SJCRH30 (cell line): Measurements from ENCODE around the gene PITRM1. TPM values are rescaled to one million over a fixed set of nuclear protein-coding genes. Genes with fewer than 3 reads are reported as not detected.

Experiments used
- DNase-seq, 2 experiments: peaks; one replicate each; pipeline ENCODE4 v3.0.0-alpha.2; 2015 to 2020
- H3K27ac ChIP-seq: fragments of 250-450 bp; sonication (Bioruptor Pico); 2 replicates; pipeline ENCODE4 v1.5.1; 2020; ENCODE audit warnings: mild to moderate bottlenecking, moderate library complexity
- H3K27me3 ChIP-seq: fragments of 250-450 bp; sonication (Bioruptor Pico); 2 replicates; pipeline ENCODE4 v1.5.1; 2020; ENCODE audit warnings: mild to moderate bottlenecking, moderate library complexity
- H3K36me3 ChIP-seq: fragments of 250-450 bp; sonication (Bioruptor Pico); 2 replicates; pipeline ENCODE4 v1.5.1; 2020; ENCODE audit warnings: mild to moderate bottlenecking, moderate library complexity
- H3K4me1 ChIP-seq: fragments of 250-450 bp; sonication (Bioruptor Pico); 2 replicates; pipeline ENCODE4 v1.5.1; 2020; ENCODE audit warnings: mild to moderate bottlenecking, moderate library complexity
- H3K4me3 ChIP-seq: fragments of 250-450 bp; sonication (Bioruptor Pico); 2 replicates; pipeline ENCODE4 v1.5.1; 2020; ENCODE audit warnings: mild to moderate bottlenecking, moderate library complexity
- H3K9me3 ChIP-seq: fragments of 250-450 bp; sonication (Bioruptor Pico); replicated peaks from 2 replicates; pipeline ENCODE4 v1.5.1; 2020; ENCODE audit warnings: mild to moderate bottlenecking, moderate library complexity
- total RNA-seq: library from RNA; depleted of rRNA; stranded (reverse); fragments of >200 nt; shearing (Covaris generic); gene quantifications from 2 replicates; pipeline ENCODE4 v1.2.3, GENCODE V29; 2014

The PITRM1 gene
- total RNA-seq, 1 experiment from 2014 or later = 51.4 TPM

DNA sequence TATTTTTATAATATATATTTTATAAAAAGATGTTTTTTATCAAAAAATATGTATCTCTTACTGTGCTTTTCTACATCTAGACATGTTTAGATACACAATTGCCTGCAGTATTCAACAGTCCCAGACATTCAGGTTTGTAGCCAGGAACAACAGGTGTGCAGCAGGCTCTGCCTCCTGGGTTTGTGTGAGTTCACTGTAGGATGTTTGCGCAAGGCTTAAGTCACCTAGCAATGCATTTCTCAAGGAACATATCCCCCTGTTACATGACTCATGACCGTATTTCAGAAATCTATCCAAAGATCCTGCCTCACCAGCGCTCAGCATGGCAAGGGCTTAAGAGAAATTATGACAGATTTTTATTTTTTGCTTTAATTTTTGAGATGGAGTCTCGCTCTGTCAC is 41.5 kb downstream of the PITRM1 start:
- Histone ChIP-seq H3K4me3 (no peak overlapping the region), H3K9me3 (no peaks in the 10 kb centered on the region), H3K27ac (no peak overlapping the region), H3K4me1 (0 out of 2 replicates have a peak, but pooled peaks cover 4% of the 10 kb centered on the region), H3K36me3 (peaks cover 7% of the 10 kb centered on the region), H3K27me3 (no peaks in the 10 kb centered on the region)
- DNase-seq = peak in 1 of 2 experiments; percentile 3

DNA sequence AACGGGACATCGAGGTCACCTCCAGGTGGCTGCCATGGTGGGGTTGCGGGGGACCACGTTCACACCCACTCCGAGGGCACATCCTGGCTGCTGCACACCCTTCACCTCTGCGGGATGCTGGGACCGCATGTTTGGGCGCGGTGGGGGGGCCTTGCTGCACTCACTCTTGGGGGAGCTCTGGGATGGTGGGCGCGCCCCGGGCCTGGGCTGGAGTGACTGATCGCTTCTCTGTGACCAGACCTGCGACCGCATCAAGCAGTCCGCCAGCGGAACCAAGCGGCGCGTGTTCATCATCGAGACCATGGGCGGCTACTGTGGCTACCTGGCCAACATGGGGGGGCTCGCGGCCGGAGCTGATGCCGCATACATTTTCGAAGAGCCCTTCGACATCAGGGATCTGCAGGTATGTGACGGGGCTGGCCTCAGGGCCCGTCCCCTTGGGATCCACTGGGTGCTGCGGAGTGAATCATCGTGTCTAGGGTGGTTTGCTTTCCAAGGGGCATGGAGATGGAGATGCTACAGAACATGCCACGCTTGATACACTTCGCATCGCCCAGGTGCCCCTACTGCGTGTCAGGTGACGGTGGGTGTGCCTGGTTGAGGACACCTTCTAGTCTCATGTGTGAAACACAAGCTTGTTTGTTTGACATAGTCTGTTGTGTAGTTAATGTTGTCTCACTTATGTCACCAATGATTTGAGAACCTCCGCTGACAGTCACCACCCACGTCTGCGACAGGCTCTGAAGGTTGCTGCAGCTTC is 42.8 kb downstream of the PITRM1 start:
- H3K4me3 ChIP-seq = no peak overlapping the region
- no peak overlapping the region for H3K27ac ChIP-seq
- DNase-seq = no peak
- no peaks in the 10 kb centered on the region for H3K9me3 ChIP-seq
- H3K36me3 ChIP-seq = 0 out of 2 replicates have a peak, but pooled peaks cover 4% of the 10 kb centered on the region
- no peaks in the 10 kb centered on the region for H3K27me3 ChIP-seq
- 0 out of 2 replicates have a peak, but pooled peaks cover 8% of the 10 kb centered on the region for H3K4me1 ChIP-seq

DNA sequence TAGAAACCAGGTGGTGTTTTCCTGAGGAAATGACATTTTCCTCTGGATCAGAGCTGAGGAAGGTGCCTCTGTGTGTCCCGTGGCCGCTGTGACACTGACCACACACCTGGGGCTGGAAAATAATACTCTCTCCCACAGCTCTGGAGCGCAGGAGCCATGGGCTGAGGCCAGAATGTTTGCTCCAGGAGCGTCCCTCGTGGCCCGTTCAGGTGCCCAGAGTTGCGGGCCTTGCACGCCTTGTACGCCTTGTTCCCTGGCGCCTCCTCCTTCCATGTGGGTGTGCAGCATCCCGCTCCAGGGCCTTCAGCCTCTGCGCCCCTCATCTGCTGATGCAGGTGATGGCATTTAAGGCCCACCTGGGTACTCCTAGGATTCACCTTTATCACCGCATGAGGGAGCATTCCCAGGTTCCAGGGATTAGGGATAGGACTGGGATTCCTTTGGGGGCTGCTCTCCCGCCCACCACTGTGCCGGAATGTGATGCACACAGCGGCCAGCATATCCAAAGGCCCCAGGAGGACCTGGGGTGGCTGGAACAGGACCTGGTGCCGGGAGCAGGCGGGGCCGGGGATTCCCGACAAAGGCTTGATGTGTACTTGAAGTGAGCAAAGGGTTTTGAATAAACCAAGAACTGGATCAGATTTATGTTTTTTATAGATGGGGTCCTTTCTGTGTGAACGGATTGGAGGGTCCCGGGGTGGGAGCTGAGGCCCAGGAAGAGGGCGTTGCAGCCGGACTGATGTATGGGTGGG is 44.0 kb downstream of the PITRM1 start:
- Histone ChIP-seq H3K4me3 (no peak overlapping the region), H3K27ac (no peak overlapping the region), H3K9me3 (no peaks in the 10 kb centered on the region), H3K4me1 (0 out of 2 replicates have a peak, but pooled peaks cover 8% of the 10 kb centered on the region), H3K36me3 (no peaks in the 10 kb centered on the region), H3K27me3 (no peaks in the 10 kb centered on the region)
- DNase-seq = no peak

DNA sequence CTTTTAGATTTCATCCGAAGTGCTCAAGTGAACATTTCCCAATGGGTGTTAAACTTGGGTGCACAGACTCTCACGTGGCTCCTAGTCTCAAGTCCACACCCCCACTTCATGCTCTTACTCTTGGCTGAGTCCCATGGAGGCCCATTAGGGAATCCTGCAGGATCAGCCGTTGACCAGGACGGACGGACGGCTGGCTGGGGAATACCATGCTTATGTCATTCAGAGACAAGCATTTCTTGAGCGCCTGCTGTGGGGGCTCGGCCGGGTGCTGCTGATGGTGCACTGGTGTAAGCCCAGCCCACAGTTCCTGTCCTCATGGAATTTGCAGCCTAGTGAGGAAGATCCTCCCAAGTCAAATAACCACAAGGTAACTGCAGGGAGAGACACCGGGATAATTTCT is 44.7 kb downstream of the PITRM1 start:
- Histone ChIP-seq H3K4me1 (0 out of 2 replicates have a peak, but pooled peaks cover 8% of the 10 kb centered on the region), H3K27ac (no peak overlapping the region), H3K4me3 (no peak overlapping the region), H3K27me3 (no peaks in the 10 kb centered on the region), H3K36me3 (no peaks in the 10 kb centered on the region), H3K9me3 (no peaks in the 10 kb centered on the region)
- no peak for DNase-seq

DNA sequence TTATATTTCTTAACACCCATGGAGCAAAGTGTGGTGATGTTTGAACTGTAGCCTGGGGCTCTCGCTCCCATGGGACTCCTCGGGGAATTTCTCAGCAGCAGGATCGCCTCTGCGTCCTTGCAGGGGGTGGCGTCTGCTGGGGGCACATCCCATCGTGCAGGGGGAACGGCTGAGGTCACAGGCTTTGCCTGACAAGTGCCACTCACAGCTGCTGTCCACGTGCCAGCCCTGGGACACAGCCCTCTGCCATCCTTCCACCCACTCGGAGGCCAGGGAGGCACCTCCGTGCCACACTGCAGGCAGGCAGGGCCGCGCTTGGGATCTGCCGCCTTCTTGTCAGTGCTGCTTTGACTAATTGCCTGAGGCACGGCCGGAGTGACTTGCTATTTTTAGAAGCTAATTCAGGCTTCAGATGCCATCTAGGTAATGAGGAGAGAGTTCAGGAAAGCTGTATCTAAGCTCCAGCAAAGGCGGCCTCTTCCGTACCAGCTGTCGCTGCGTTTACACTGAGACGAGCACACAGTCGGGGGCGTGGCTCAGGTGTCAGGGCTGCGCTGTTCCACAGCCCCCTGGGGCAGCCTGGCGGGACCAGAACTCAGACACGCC is 45.7 kb downstream of the PITRM1 start:
- DNase-seq = peak; percentile 68 to 71
- H3K36me3 ChIP-seq = no peaks in the 10 kb centered on the region
- H3K4me3 ChIP-seq = peak overlapping the region; percentile 9
- H3K9me3 ChIP-seq = no peaks in the 10 kb centered on the region
- peak overlapping the region; percentile 63 for H3K27ac ChIP-seq
- no peaks in the 10 kb centered on the region for H3K27me3 ChIP-seq
- 0 out of 2 replicates have a peak, but pooled peaks cover 8% of the 10 kb centered on the region for H3K4me1 ChIP-seq

DNA sequence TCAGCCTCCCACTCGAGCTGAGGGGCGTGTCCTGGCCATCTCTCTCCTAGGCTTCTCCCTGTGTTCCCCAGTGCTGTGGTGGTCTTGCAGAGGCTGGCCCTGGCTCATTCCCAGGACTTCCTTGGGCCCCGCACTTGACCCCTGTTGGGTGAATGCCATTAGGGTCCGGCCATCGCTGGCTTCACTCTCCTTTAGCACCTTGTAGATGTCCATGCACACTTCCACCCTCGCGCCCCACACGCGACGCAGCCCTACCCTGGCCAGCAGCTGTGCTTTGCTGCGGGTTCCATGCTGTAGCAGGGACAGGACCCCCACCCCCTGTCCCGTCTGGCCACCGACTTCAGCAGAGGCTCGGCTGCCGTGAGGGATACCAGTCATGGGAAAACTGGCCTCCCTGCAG is 46.3 kb downstream of the PITRM1 start:
- Histone ChIP-seq H3K27me3 (no peaks in the 10 kb centered on the region), H3K36me3 (no peaks in the 10 kb centered on the region), H3K9me3 (no peaks in the 10 kb centered on the region), H3K4me1 (0 out of 2 replicates have a peak, but pooled peaks cover 8% of the 10 kb centered on the region), H3K4me3 (no peak overlapping the region), H3K27ac (peak overlapping the region; percentile 63)
- DNase-seq = peak in 1 of 2 experiments; percentile 8

DNA sequence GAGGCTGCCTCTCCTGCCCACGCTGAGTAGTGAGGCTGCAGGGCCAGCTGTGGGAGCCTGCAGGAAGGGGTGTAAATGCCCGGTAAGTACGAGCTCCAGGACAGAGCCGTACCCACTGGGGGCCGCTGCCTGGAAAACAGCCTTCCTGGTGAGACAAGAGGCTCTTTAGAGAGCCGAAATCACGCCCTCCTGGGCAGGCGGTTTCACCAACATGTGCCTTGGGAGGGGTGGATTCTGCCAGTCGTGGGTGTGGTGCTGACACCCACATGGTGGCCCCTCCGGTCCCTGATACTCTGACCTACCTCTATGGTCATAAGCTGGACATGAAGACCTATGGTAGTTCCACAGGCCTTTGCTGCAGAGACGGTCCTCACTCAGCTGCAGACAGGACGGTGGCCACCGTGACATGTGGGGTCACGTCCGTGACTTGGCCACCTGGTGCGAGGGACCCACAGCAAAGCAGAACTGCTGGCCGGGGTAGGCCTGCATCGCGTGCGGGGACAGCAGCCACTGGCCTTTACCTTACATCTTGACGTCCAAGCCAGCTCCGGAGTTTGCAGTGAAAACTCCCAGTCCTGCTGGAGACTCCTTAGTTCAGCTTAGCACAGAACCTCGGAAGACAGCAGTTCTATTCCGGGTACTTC is 46.9 kb downstream of the PITRM1 start:
- Histone ChIP-seq H3K27me3 (no peaks in the 10 kb centered on the region), H3K4me3 (no peak overlapping the region), H3K9me3 (no peaks in the 10 kb centered on the region), H3K4me1 (0 out of 2 replicates have a peak, but pooled peaks cover 8% of the 10 kb centered on the region), H3K27ac (peak overlapping the region; percentile 63; the same call in 1 of the 2 replicates), H3K36me3 (no peaks in the 10 kb centered on the region)
- DNase-seq = no peak

DNA sequence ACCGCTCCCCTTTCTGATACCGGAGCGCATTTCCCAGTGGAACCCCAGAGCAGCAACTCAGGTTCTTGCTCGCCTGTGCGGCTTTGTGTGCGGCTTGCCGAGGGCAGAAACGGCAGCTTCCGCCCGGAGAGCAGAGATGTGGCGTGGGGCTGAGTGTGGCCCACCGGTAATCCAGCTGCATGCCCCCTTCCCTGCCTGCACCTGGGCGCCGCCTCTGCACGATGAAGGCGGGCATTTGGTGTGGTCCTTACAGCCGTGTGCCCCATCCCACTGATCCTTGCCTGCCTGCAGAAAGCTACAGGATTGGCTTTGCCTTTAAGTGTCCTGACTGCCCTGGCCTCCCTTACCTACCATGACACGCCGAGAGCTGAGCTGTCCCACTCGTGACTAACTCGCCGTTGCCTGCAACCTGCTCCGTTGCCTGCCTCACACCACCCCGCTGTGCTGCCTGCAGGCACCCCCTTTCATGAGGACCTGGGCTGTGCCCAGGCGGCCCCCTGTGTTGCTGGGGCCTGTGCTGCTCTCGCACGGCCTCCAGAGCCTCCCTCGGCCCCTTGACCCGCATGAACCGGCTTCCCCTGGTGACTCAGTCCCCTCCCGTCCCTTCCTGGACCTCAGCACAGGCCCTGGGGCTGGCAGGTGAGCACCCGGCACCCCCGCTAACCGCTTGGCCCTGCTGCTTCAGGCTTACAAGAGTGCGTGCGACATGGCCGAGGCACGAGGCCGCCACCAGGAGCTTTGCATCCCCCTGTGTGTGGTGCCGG is 48.0 kb downstream of the PITRM1 start:
- Histone ChIP-seq H3K4me1 (0 out of 2 replicates have a peak, but pooled peaks cover 8% of the 10 kb centered on the region), H3K36me3 (no peaks in the 10 kb centered on the region)

DNA sequence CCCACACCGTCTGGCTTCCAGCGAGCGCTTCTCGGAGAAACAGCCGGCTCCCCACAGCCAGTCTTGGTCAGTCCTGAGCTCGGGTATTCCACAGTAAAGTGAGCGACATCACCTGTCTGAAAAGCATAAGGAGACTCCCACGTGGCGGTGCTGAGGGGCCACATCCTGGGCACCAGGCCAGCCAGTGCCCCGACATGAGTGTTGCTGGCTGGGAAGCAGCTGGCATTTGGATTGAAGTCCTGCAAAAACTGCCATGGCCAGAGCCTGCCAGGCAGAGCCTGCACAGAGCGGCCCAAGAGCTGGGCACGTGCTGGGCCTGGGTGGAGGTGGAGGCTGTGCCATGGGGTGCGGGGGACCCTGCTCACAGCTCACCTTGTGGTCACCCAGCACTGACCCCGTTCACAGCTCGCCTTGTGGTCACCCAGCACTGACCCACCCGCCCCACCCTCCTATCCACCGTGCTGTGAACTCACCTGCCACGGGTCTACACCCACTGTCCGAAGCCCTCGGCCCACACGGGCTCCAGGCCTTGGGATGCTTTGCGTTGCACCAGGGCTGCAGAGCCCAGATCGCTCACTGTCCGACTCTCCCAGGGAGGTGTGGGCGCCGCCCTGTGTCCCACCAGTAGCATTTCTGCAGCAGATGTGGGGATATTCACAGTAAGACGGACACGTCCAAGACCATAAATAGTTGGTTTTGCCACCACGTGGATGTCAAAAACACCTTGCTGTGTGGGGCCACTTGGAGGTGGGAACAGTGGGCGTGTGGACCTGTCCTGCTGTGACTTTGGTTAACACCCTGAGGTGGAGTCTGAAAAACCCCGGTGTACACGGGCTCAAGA is 48.8 kb downstream of the PITRM1 start:
- H3K4me3 ChIP-seq = no peak overlapping the region
- no peak for DNase-seq
- H3K4me1 ChIP-seq = 0 out of 2 replicates have a peak, but pooled peaks cover 8% of the 10 kb centered on the region
- H3K27me3 ChIP-seq = no peaks in the 10 kb centered on the region
- H3K36me3 ChIP-seq = no peaks in the 10 kb centered on the region
- H3K27ac ChIP-seq = no peak overlapping the region
- no peaks in the 10 kb centered on the region for H3K9me3 ChIP-seq

More for the DNA sequence above, 48.0 kb downstream of the PITRM1 start:
- Histone ChIP-seq H3K4me3 (no peak overlapping the region), H3K9me3 (no peaks in the 10 kb centered on the region), H3K27ac (no peak overlapping the region), H3K27me3 (no peaks in the 10 kb centered on the region)
- DNase-seq = no peak

DNA sequence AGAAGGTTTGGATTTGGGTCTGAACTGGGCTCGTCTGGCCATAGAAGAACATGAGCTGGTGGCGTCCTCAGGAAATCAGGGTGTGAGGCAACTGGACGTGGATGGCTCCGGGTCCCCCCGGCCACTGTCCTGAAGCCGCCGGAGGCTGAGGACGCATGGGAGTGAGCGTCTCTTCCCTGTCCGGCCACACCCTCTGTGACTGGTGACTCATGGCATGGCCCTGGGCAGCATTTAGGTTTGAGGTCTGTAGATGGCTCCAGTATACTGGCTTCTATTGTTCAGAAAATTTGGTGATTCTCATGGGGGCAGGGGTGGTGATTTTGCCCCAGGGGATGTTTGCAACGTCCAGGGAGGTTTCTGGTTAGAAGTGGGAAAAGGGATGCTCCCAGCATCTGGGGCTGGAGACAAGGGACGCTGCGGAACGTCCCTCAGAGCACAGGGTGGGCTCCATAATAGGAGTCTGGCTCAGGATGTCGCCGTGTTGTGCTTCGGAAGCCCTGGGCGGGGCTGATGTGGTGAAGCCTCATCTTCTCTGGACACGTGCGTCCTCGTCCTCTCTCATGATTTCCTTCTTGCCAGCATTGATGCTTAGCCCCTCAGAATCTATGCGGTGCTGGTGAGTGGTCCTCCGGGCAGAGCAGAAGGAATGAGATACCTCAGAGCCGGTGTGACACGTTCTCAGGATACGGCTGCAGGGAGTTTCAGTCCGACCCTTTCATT is 49.9 kb downstream of the PITRM1 start:
- no peaks in the 10 kb centered on the region for H3K36me3 ChIP-seq

DNA sequence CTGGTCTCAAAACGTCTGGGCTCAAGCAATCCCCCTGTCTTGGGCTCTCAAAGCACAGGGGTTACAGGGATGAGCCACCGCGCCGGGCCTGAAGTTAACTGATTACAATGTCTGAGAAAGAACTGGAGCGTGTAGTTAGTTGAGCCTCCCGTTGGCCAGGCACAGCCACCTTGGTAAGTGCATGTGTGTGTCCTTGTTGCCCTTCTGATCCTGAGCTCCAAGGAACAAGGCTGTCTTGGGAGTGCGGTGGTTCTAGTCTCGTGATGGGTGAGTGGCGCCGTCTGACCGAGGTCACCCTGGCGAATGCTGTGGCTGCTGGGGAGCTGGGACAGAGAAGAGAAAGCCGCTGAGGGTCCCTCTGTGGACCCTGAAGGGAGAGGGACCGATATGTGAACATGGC is 50.5 kb downstream of the PITRM1 start:
- no peaks in the 10 kb centered on the region for H3K36me3 ChIP-seq
- H3K27ac ChIP-seq = no peak overlapping the region
- H3K9me3 ChIP-seq = no peaks in the 10 kb centered on the region
- no peaks in the 10 kb centered on the region for H3K27me3 ChIP-seq
- H3K4me1 ChIP-seq = 0 out of 2 replicates have a peak, but pooled peaks cover 5% of the 10 kb centered on the region
- no peak overlapping the region for H3K4me3 ChIP-seq
- DNase-seq = no peak

More for the DNA sequence above, 49.9 kb downstream of the PITRM1 start:
- Histone ChIP-seq H3K9me3 (no peaks in the 10 kb centered on the region), H3K4me1 (0 out of 2 replicates have a peak, but pooled peaks cover 8% of the 10 kb centered on the region), H3K27ac (no peak overlapping the region), H3K4me3 (no peak overlapping the region), H3K27me3 (no peaks in the 10 kb centered on the region)
- DNase-seq = no peak

DNA sequence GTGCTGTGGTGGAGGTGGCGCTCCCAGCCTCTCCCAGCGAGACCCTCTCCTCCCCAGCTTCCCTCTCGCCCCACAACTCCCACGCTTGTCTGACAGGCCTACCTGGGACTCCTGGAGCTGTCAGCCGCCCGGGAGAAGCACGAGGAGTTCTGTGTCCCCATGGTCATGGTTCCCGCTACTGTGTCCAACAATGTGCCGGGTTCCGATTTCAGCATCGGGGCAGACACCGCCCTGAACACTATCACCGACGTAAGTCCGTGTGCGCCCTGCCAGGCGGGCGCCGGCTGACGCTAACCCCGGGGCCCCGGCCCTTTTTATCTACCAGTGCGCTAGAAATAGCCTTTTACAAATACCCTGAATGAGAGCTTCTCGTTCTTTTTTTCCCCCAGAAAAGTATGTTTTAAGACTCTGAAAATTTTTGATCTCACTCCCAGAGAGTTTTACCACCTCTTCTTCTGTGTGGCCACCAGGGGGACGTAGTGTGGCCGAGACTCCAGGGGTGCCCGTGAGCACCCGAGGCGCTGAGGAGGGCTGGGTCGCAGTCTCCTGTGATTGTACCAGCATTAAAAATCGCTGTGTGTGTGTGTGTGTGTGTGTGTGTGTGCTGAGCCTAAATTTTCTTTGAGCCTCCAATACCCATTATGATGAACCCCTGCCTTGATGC is 52.7 kb downstream of the PITRM1 start:
- no peaks in the 10 kb centered on the region for H3K9me3 ChIP-seq
- H3K4me1 ChIP-seq = no peaks in the 10 kb centered on the region
- H3K27ac ChIP-seq = no peak overlapping the region
- no peak overlapping the region for H3K4me3 ChIP-seq
- DNase-seq = no peak
- no peaks in the 10 kb centered on the region for H3K36me3 ChIP-seq
- H3K27me3 ChIP-seq = no peaks in the 10 kb centered on the region
